Measurements from ENCODE around the gene FRA10AC1.
"Not testable (repeated sequence)": the region's sequence is repeated elsewhere in the genome, so short reads cannot be mapped to it uniquely, and the experiment has no call there.

Gene FRA10AC1

GRCh38 chr10:93703841-93704240, 1.4 kb upstream of the FRA10AC1 start:
- no peak for DNase-seq (ENCODE audit: low read depth, low spot score)

- DNase-seq (ENCODE audit: low read depth, low spot score) = no peak
Observed at GRCh38 chr10:93703066-93703465, 674 bp upstream of the FRA10AC1 start.

GRCh38 chr10:93701866-93702209, 554 bp downstream of the FRA10AC1 start:
- DNase-seq (ENCODE audit: low read depth, low spot score) = no peak

GRCh38 chr10:93697207-93697606, 5.2 kb downstream of the FRA10AC1 start:
- no peak for DNase-seq (ENCODE audit: low read depth, low spot score)

GRCh38 chr10:93696582-93696981, 5.8 kb downstream of the FRA10AC1 start:
- not testable (repeated sequence) for DNase-seq (ENCODE audit: low read depth, low spot score)

GRCh38 chr10:93695740-93696139, 6.7 kb downstream of the FRA10AC1 start:
- DNase-seq (ENCODE audit: low read depth, low spot score) = no peak

GRCh38 chr10:93687737-93688136, 14.7 kb downstream of the FRA10AC1 start:
- DNase-seq (ENCODE audit: low read depth, low spot score) = no peak

- no peak for DNase-seq (ENCODE audit: low read depth, low spot score)
Observed at GRCh38 chr10:93680412-93681047, 21.9 kb downstream of the FRA10AC1 start.

- no peak for DNase-seq (ENCODE audit: low read depth, low spot score)
Observed at GRCh38 chr10:93678805-93679587, 23.4 kb downstream of the FRA10AC1 start.

GRCh38 chr10:93678386-93678785, 24.0 kb downstream of the FRA10AC1 start:
- no peak for DNase-seq (ENCODE audit: low read depth, low spot score)

GRCh38 chr10:93673791-93674190, 28.6 kb downstream of the FRA10AC1 start:
- DNase-seq (ENCODE audit: low read depth, low spot score) = no peak

- DNase-seq (ENCODE audit: low read depth, low spot score) = no peak
Observed at GRCh38 chr10:93672890-93673289, 29.5 kb downstream of the FRA10AC1 start.

GRCh38 chr10:93672022-93672678, 30.2 kb downstream of the FRA10AC1 start:
- no peak for DNase-seq (ENCODE audit: low read depth, low spot score)

- DNase-seq (ENCODE audit: low read depth, low spot score) = no peak
Observed at GRCh38 chr10:93671042-93671441, 31.4 kb downstream of the FRA10AC1 start.

- DNase-seq (ENCODE audit: low read depth, low spot score) = no peak
Observed at GRCh38 chr10:93670372-93670771, 32.0 kb downstream of the FRA10AC1 start.

- DNase-seq (ENCODE audit: low read depth, low spot score) = no peak
Observed at GRCh38 chr10:93667795-93668194, 34.6 kb downstream of the FRA10AC1 start.

GRCh38 chr10:93666030-93666429, 36.4 kb downstream of the FRA10AC1 start:
- no peak for DNase-seq (ENCODE audit: low read depth, low spot score)

GRCh38 chr10:93657757-93658156, 44.6 kb downstream of the FRA10AC1 start:
- DNase-seq (ENCODE audit: low read depth, low spot score) = no peak

- no peak for DNase-seq (ENCODE audit: low read depth, low spot score)
Observed at GRCh38 chr10:93656155-93656554, 46.2 kb downstream of the FRA10AC1 start.

GRCh38 chr10:93654201-93654600, 48.2 kb downstream of the FRA10AC1 start:
- DNase-seq (ENCODE audit: low read depth, low spot score) = no peak

- no peak for DNase-seq (ENCODE audit: low read depth, low spot score)
Observed at GRCh38 chr10:93652857-93653256, 49.5 kb downstream of the FRA10AC1 start.

- DNase-seq (ENCODE audit: low read depth, low spot score) = no peak
Observed at GRCh38 chr10:93639791-93640190, 62.6 kb downstream of the FRA10AC1 start.
